HL-60 (cell line): Measurements from ENCODE around the gene CKS2.
"Not testable (repeated sequence)": the region's sequence is repeated elsewhere in the genome, so short reads cannot be mapped to it uniquely, and the experiment has no call there.

ENCODE experiments used
- DNase-seq, 2 experiments: peaks; one replicate each; pipeline ENCODE4 v3.0.0-alpha.2; 2010 to 2020; ENCODE audit warnings: low read depth in 1 of 2, low spot score in 1 of 2
- H3K27ac ChIP-seq: fragments of 250-450 bp; sonication (Bioruptor Pico); replicated peaks from 2 replicates; pipeline ENCODE4 v1.5.1; 2020; ENCODE audit warnings: mild to moderate bottlenecking, moderate library complexity
- H3K27me3 ChIP-seq: fragments of 250-450 bp; sonication (Bioruptor Pico); 2 replicates; pipeline ENCODE4 v1.5.1; 2021; ENCODE audit warnings: mild to moderate bottlenecking, moderate library complexity; ENCODE audit not compliant: insufficient read depth, poor library complexity, severe bottlenecking
- H3K4me3 ChIP-seq: replicated peaks from 2 replicates; pipeline ENCODE4 v1.5.1; 2011; ENCODE audit warnings: mild to moderate bottlenecking, control low read depth, low read length; ENCODE audit not compliant: insufficient read depth
- GABPA ChIP-seq: IDR thresholded peaks from 2 replicates; pipeline ENCODE4 v1.6.1; 2012; ENCODE audit warnings: low read depth
- POLR2AphosphoS5 ChIP-seq: IDR thresholded peaks from 2 replicates; pipeline ENCODE4 v1.6.1; 2012; ENCODE audit warnings: low read depth
- SPI1 ChIP-seq: IDR thresholded peaks from 2 replicates; pipeline ENCODE4 v1.6.1; 2012; ENCODE audit warnings: low read depth, mild to moderate bottlenecking, borderline replicate concordance
- TF ChIP-seq, protein P1 (sequence below): IDR thresholded peaks from 2 replicates; pipeline ENCODE4 v1.6.1; 2012; ENCODE audit warnings: low read depth; ENCODE audit not compliant: insufficient replicate concordance
- TF ChIP-seq, protein P2 (sequence below): IDR thresholded peaks from one replicate; pipeline ENCODE4 v1.5.1; 2011; ENCODE audit warnings: low read length, control low read depth, inconsistent platforms; ENCODE audit not compliant: insufficient read depth

The CKS2 gene

DNA sequence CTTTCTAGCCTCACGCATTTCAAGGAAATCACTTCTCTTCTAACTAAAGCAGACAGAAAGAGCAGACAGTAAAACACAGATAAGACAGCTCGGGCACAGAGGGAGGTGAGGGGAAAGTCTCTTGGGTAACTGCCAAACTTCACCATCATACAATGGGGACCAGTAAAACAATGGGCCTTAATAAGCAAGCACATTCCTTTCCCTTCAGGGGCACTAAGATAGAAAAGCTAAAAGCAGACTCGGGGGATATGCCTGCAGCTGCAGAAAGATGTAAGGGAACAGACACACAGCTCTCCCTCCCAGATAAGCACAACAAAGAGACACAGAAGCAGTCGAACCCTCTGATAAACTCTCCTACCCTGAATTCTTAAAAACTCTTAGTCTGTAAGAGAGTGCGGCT lies 15.6 kb upstream of the CKS2 start:
- no peak for DNase-seq
- Histone ChIP-seq H3K4me3 (no peak overlapping the region), H3K27me3 (no peaks in the 10 kb centered on the region), H3K27ac (no peak overlapping the region)
- no peak for TF ChIP-seq POLR2AphosphoS5
- TF ChIP-seq, protein P1, sequence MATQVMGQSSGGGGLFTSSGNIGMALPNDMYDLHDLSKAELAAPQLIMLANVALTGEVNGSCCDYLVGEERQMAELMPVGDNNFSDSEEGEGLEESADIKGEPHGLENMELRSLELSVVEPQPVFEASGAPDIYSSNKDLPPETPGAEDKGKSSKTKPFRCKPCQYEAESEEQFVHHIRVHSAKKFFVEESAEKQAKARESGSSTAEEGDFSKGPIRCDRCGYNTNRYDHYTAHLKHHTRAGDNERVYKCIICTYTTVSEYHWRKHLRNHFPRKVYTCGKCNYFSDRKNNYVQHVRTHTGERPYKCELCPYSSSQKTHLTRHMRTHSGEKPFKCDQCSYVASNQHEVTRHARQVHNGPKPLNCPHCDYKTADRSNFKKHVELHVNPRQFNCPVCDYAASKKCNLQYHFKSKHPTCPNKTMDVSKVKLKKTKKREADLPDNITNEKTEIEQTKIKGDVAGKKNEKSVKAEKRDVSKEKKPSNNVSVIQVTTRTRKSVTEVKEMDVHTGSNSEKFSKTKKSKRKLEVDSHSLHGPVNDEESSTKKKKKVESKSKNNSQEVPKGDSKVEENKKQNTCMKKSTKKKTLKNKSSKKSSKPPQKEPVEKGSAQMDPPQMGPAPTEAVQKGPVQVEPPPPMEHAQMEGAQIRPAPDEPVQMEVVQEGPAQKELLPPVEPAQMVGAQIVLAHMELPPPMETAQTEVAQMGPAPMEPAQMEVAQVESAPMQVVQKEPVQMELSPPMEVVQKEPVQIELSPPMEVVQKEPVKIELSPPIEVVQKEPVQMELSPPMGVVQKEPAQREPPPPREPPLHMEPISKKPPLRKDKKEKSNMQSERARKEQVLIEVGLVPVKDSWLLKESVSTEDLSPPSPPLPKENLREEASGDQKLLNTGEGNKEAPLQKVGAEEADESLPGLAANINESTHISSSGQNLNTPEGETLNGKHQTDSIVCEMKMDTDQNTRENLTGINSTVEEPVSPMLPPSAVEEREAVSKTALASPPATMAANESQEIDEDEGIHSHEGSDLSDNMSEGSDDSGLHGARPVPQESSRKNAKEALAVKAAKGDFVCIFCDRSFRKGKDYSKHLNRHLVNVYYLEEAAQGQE, result no peak
- TF ChIP-seq, protein P2, sequence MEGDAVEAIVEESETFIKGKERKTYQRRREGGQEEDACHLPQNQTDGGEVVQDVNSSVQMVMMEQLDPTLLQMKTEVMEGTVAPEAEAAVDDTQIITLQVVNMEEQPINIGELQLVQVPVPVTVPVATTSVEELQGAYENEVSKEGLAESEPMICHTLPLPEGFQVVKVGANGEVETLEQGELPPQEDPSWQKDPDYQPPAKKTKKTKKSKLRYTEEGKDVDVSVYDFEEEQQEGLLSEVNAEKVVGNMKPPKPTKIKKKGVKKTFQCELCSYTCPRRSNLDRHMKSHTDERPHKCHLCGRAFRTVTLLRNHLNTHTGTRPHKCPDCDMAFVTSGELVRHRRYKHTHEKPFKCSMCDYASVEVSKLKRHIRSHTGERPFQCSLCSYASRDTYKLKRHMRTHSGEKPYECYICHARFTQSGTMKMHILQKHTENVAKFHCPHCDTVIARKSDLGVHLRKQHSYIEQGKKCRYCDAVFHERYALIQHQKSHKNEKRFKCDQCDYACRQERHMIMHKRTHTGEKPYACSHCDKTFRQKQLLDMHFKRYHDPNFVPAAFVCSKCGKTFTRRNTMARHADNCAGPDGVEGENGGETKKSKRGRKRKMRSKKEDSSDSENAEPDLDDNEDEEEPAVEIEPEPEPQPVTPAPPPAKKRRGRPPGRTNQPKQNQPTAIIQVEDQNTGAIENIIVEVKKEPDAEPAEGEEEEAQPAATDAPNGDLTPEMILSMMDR, result no peak
- TF ChIP-seq GABPA, result no peak
- TF ChIP-seq SPI1, result no peak

DNA sequence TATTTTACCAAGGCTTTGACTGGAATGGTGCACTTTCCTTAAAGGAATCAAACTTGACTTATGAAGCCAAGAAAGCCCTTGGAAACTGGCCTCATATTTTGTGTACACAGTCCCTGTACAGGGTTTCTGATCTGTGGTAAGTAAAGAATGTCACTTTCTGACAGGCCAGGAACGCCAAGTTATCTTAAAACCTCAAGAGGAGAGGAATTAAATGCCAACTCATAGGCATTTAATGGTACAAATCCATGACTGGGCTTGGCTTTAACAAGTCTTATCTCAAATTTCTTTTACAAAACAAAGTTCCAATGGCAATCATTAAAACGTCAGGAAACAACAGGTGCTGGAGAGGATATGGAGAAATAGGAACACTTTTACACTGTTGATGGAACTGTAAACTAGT lies 9.0 kb upstream of the CKS2 start:
- not testable (repeated sequence) for H3K27me3 ChIP-seq, DNase-seq, H3K27ac ChIP-seq, H3K4me3 ChIP-seq

DNA sequence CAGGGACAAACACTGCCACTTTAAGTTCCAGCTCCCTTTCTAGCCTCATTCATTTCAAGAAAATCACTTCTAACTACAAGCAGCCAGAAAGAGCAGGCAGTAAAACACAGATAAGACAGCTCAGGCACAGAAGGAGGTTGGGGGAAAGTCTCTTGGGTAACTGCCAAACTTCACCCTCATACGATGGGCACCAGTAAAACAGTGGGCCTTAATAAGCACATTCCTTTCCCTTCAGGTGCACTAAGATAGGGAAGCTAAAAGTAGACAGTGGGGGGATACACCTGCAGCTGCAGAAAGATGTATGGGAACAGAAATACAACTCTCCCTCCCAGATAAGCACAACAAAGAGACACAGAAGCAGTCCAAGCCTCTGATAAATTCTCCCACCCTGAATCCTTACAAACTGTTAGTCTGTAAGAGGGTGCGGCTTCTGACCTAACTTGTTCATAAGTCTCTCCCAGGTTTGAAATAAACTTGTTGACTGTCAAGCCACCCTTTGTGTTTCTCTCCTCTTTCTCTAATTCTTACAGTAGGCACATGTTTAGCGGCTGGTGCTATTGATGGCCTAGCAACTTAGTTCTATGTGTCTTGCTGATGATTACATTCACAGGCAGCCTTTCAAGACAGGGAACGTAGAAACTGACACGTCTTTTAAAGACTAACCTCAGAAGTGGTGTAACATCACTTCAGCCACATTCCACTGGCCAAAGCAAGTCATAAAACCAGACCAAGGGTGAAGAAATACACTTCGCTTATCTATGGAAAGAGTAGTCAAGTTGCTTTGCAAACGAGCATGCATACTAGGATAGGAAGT lies 6.8 kb upstream of the CKS2 start:
- H3K4me3 ChIP-seq, result no peak overlapping the region
- DNase-seq, result peak in 1 of 2 experiments; percentile 84
- peak overlapping the region; percentile 82 for H3K27ac ChIP-seq

More for the DNA sequence above, 6.8 kb upstream of the CKS2 start:
- TF ChIP-seq, protein P1, result no peak
- TF ChIP-seq, protein P2, result no peak
- TF ChIP-seq GABPA (no peak), POLR2AphosphoS5 (peak; percentile 60; the same call in 1 of the 2 replicates), SPI1 (no peak)
- H3K27me3 ChIP-seq, result no peaks in the 10 kb centered on the region
